Loucy (cell line): Measurements from ENCODE around the gene RBSN.

Source experiments
- H2AFZ ChIP-seq: fragments of 200-600 bp; sonication (generic); 2 replicates; pipeline ENCODE4 v1.6.0; 2016; ENCODE audit warnings: antibody characterized with exemption, mild to moderate bottlenecking, low read length, moderate library complexity
- H3F3A ChIP-seq: fragments of 200-600 bp; 2 replicates; pipeline ENCODE4 v1.6.0; 2016; ENCODE audit warnings: antibody characterized with exemption, low read depth, mild to moderate bottlenecking
- H3K27me3 ChIP-seq: fragments of 200-600 bp; sonication (generic); 2 replicates; pipeline ENCODE4 v1.6.1; 2014; ENCODE audit warnings: low read length, mild to moderate bottlenecking; ENCODE audit not compliant: insufficient read depth, poor library complexity, severe bottlenecking
- H3K36me3 ChIP-seq: fragments of 200-600 bp; sonication (generic); 2 replicates; pipeline ENCODE4 v1.6.1; 2016; ENCODE audit warnings: low read length; ENCODE audit not compliant: insufficient read depth
- H3K4me1 ChIP-seq: fragments of 200-600 bp; sonication (generic); 2 replicates; pipeline ENCODE4 v1.5.1; 2014; ENCODE audit warnings: low read length, mild to moderate bottlenecking; ENCODE audit not compliant: insufficient read depth, poor library complexity, severe bottlenecking
- H3K4me2 ChIP-seq: fragments of 200-600 bp; sonication (generic); 2 replicates; pipeline ENCODE4 v1.6.0; 2014; ENCODE audit warnings: antibody characterized with exemption, low read length, low read depth, mild to moderate bottlenecking; ENCODE audit not compliant: poor library complexity, severe bottlenecking
- H3K4me3 ChIP-seq: fragments of 200-600 bp; sonication (generic); 2 replicates; pipeline ENCODE4 v1.5.1; 2014; ENCODE audit warnings: low read length, mild to moderate bottlenecking, mixed read lengths; ENCODE audit not compliant: poor library complexity, severe bottlenecking
- H3K79me2 ChIP-seq: fragments of 200-600 bp; sonication (generic); 2 replicates; pipeline ENCODE4 v1.6.1; 2014; ENCODE audit warnings: low read length; ENCODE audit not compliant: insufficient read depth
- H3K9ac ChIP-seq: fragments of 200-600 bp; sonication (generic); 2 replicates; pipeline ENCODE4 v1.6.0; 2014; ENCODE audit warnings: mild to moderate bottlenecking, low read depth, low read length, moderate library complexity; ENCODE audit not compliant: poor library complexity, severe bottlenecking
- H3K9me2 ChIP-seq: fragments of 200-600 bp; sonication (generic); replicated peaks from 2 replicates; pipeline ENCODE4 v1.6.1; 2016; ENCODE audit warnings: low read depth, low read length, mixed read lengths
- H3K9me3 ChIP-seq: fragments of 200-600 bp; sonication (generic); 2 replicates; pipeline ENCODE4 v1.6.1; 2014; ENCODE audit warnings: mild to moderate bottlenecking, antibody characterized with exemption, low read length, low read depth; ENCODE audit not compliant: insufficient read depth
- H4K20me1 ChIP-seq: fragments of 200-600 bp; sonication (generic); 2 replicates; pipeline ENCODE4 v1.6.0; 2014; ENCODE audit warnings: antibody characterized with exemption, low read length, mild to moderate bottlenecking; ENCODE audit not compliant: insufficient read depth, poor library complexity, severe bottlenecking
- EZH2phosphoT487 ChIP-seq: fragments of 200-600 bp; IDR thresholded peaks from 2 replicates; pipeline ENCODE4 v1.6.1; 2018; ENCODE audit warnings: antibody characterized with exemption, mild to moderate bottlenecking, moderate library complexity, borderline replicate concordance
- TF ChIP-seq, protein P1 (sequence below): fragments of 200-600 bp; sonication (generic); conservative IDR thresholded peaks from 2 replicates; pipeline ENCODE4 v1.5.1; 2014; ENCODE audit warnings: mild to moderate bottlenecking, antibody characterized with exemption, low read length

Gene RBSN

GRCh38 chr3:15071699-15072098 lies 27.2 kb downstream of the RBSN start:
- no peaks in the 10 kb centered on the region for H3F3A ChIP-seq
- H3K9me2 ChIP-seq, result no peaks in the 10 kb centered on the region
- TF ChIP-seq, protein P1, sequence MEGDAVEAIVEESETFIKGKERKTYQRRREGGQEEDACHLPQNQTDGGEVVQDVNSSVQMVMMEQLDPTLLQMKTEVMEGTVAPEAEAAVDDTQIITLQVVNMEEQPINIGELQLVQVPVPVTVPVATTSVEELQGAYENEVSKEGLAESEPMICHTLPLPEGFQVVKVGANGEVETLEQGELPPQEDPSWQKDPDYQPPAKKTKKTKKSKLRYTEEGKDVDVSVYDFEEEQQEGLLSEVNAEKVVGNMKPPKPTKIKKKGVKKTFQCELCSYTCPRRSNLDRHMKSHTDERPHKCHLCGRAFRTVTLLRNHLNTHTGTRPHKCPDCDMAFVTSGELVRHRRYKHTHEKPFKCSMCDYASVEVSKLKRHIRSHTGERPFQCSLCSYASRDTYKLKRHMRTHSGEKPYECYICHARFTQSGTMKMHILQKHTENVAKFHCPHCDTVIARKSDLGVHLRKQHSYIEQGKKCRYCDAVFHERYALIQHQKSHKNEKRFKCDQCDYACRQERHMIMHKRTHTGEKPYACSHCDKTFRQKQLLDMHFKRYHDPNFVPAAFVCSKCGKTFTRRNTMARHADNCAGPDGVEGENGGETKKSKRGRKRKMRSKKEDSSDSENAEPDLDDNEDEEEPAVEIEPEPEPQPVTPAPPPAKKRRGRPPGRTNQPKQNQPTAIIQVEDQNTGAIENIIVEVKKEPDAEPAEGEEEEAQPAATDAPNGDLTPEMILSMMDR, result no peak
- TF ChIP-seq EZH2phosphoT487, result no peak
- no peak overlapping the region for H3K9ac ChIP-seq
- H3K4me2 ChIP-seq, result no peak overlapping the region
- H3K27me3 ChIP-seq, result no peaks in the 10 kb centered on the region
- H3K4me1 ChIP-seq, result no peaks in the 10 kb centered on the region
- H3K36me3 ChIP-seq, result peaks cover 38% of the 10 kb centered on the region
- H3K9me3 ChIP-seq, result no peaks in the 10 kb centered on the region
- no peak overlapping the region for H2AFZ ChIP-seq
- H4K20me1 ChIP-seq, result no peaks in the 10 kb centered on the region
- H3K4me3 ChIP-seq, result no peak overlapping the region
- no peaks in the 10 kb centered on the region for H3K79me2 ChIP-seq

- TF ChIP-seq, protein P1, result no peak
- no peak for TF ChIP-seq EZH2phosphoT487
- H3K9me2 ChIP-seq, result no peaks in the 10 kb centered on the region
- peaks cover 6% of the 10 kb centered on the region for H3K79me2 ChIP-seq
- H4K20me1 ChIP-seq, result peaks cover 5% of the 10 kb centered on the region
- no peaks in the 10 kb centered on the region for H3F3A ChIP-seq
- H3K36me3 ChIP-seq, result peaks cover 17% of the 10 kb centered on the region; the same call in 1 of the 2 replicates
- H3K4me1 ChIP-seq, result peaks cover 2% of the 10 kb centered on the region
- no peaks in the 10 kb centered on the region for H3K27me3 ChIP-seq
- no peak overlapping the region for H3K9ac ChIP-seq
- no peak overlapping the region for H2AFZ ChIP-seq
- H3K4me2 ChIP-seq, result no peak overlapping the region
- H3K4me3 ChIP-seq, result no peak overlapping the region
- H3K9me3 ChIP-seq, result no peaks in the 10 kb centered on the region
These were observed 29.5 kb downstream of the RBSN start for GRCh38 chr3:15069441-15069840.

DNA sequence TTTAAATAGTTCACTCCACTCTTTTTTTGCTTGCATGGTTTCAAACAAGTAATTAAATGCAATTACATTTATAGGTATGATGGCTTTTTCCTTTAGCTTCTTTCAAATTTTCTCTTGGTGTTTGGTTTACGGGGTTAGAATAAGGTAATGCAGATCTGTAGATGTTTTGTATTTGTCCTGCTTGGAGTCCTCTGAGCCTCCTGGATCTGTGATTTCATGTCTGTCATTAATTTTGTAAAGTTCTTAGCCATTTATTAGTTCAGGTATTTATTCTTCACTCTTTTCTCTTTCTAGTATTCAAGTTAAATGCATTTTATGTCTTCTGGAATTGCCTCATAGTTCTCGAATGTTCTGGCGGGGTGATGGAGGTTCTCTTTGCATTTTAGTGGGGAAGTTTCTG lies 32.5 kb downstream of the RBSN start:
- TF ChIP-seq EZH2phosphoT487, result no peak
- TF ChIP-seq, protein P1, result no peak
- no peak overlapping the region for H3K9ac ChIP-seq

More for the DNA sequence above, 32.5 kb downstream of the RBSN start:
- Histone ChIP-seq H3K9me3 (no peaks in the 10 kb centered on the region), H2AFZ (no peak overlapping the region), H3K36me3 (no peaks in the 10 kb centered on the region), H3K9me2 (no peaks in the 10 kb centered on the region), H3F3A (no peaks in the 10 kb centered on the region), H4K20me1 (peaks cover 21% of the 10 kb centered on the region), H3K4me3 (no peak overlapping the region), H3K4me2 (no peak overlapping the region), H3K4me1 (peaks cover 17% of the 10 kb centered on the region), H3K27me3 (no peaks in the 10 kb centered on the region), H3K79me2 (peaks cover 23% of the 10 kb centered on the region)
